Activated CD4-positive, alpha-beta T cell treated with anti-CD3 and anti-CD28 coated beads, Interleukin-2, amount 50 U/mL, for 4 hours (primary cell): ENCODE measurements around the gene SHISA9.

Source experiments
- DNase-seq, 2 experiments: peaks; one replicate each; pipeline ENCODE4 v3.0.0-alpha.2; 2020

SHISA9 gene

GRCh38 chr16:13081825-13082331 lies 180.5 kb downstream of the SHISA9 start:
- DNase-seq: no peak

- no peak for DNase-seq
Measured at GRCh38 chr16:13083681-13084080, 182.3 kb downstream of the SHISA9 start.

- DNase-seq: no peak
Measured at GRCh38 chr16:13084331-13084730, 182.9 kb downstream of the SHISA9 start.

GRCh38 chr16:13093661-13094060 lies 192.3 kb downstream of the SHISA9 start:
- no peak for DNase-seq

GRCh38 chr16:13095061-13095460 lies 193.7 kb downstream of the SHISA9 start:
- no peak for DNase-seq

GRCh38 chr16:13098536-13098935 lies 197.1 kb downstream of the SHISA9 start:
- no peak for DNase-seq

GRCh38 chr16:13099822-13100221 lies 198.4 kb downstream of the SHISA9 start:
- no peak for DNase-seq

GRCh38 chr16:13100970-13101369 lies 199.6 kb downstream of the SHISA9 start:
- no peak for DNase-seq

GRCh38 chr16:13101828-13102227 lies 200.4 kb downstream of the SHISA9 start:
- no peak for DNase-seq

- DNase-seq: no peak
Measured at GRCh38 chr16:13102401-13102800, 201.0 kb downstream of the SHISA9 start.

GRCh38 chr16:13103831-13104530 lies 202.6 kb downstream of the SHISA9 start:
- no peak for DNase-seq

- DNase-seq: no peak
Measured at GRCh38 chr16:13104772-13105171, 203.4 kb downstream of the SHISA9 start.

GRCh38 chr16:13105427-13105826 lies 204.0 kb downstream of the SHISA9 start:
- DNase-seq: no peak

- no peak for DNase-seq
Measured at GRCh38 chr16:13106464-13106863, 205.1 kb downstream of the SHISA9 start.

GRCh38 chr16:13108126-13108525 lies 206.7 kb downstream of the SHISA9 start:
- DNase-seq: no peak

GRCh38 chr16:13109171-13109570 lies 207.8 kb downstream of the SHISA9 start:
- no peak for DNase-seq

- no peak for DNase-seq
Measured at GRCh38 chr16:13110124-13110796, 208.9 kb downstream of the SHISA9 start.

GRCh38 chr16:13111747-13112146 lies 210.3 kb downstream of the SHISA9 start:
- no peak for DNase-seq

- DNase-seq: no peak
Measured at GRCh38 chr16:13113741-13114140, 212.3 kb downstream of the SHISA9 start.

- DNase-seq: no peak
Measured at GRCh38 chr16:13118091-13118490, 216.7 kb downstream of the SHISA9 start.

GRCh38 chr16:13120091-13120490 lies 218.7 kb downstream of the SHISA9 start:
- no peak for DNase-seq

GRCh38 chr16:13120557-13120956 lies 219.2 kb downstream of the SHISA9 start:
- DNase-seq: no peak

- DNase-seq: no peak
Measured at GRCh38 chr16:13123991-13124390, 222.6 kb downstream of the SHISA9 start.

- DNase-seq: no peak
Measured at GRCh38 chr16:13127144-13127543, 225.7 kb downstream of the SHISA9 start.

GRCh38 chr16:13130586-13130985 lies 229.2 kb downstream of the SHISA9 start:
- DNase-seq: no peak
